ENCODE data around the gene ELMOD3. TPM values are rescaled to one million over a fixed set of nuclear protein-coding genes. Genes with fewer than 3 reads are reported as not detected.

Gene ELMOD3
- total and polyA plus RNA-seq, 9 of the 15 experiments (the other 6 are each of a cell fraction or from before 2014, with no cell fraction given), result 2.7 to 18.7 (median 11.6) TPM

DNA sequence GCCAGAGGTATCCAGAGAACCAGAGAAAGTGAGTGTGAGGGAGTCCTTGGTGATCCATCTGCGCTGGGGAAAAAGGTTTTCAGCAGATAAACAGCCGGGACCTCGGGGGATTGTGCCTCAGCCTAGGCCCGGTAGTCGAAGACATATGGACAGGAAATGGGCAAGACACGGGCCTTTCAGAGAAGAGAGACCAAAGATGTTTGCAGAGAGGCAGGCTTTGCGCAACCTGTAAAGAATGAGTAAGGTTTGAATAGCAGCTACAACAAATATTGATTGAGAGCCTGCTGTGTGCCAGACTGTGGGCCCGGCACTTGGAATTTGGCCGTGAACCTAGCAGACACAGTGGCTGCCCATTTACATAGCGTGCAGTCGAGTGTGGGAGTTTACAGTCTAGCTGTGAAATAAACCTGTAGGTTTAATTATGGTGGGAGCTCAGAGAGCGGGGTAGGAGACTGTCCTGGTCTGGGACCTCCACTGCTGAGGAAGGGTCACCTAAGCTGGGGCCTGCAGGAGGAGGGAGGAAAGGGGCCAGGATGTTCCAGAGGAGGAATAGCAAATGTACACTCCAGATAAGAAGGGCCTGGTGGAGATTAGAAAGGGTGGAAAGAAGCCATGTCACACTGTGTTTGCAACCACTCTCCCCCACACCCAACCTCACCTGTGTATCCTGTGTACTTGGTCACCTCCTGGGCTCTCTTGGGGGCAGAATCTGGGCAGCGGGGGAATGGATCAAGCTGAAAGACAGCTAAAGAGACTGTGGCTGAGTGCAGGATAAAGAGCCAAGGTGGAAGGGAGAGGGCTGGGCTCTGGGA lies 66.9 kb downstream of the ELMOD3 start (continued):
- TF ChIP-seq, protein P1, sequence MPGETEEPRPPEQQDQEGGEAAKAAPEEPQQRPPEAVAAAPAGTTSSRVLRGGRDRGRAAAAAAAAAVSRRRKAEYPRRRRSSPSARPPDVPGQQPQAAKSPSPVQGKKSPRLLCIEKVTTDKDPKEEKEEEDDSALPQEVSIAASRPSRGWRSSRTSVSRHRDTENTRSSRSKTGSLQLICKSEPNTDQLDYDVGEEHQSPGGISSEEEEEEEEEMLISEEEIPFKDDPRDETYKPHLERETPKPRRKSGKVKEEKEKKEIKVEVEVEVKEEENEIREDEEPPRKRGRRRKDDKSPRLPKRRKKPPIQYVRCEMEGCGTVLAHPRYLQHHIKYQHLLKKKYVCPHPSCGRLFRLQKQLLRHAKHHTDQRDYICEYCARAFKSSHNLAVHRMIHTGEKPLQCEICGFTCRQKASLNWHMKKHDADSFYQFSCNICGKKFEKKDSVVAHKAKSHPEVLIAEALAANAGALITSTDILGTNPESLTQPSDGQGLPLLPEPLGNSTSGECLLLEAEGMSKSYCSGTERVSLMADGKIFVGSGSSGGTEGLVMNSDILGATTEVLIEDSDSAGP (CRISPR knock-in tag; IDR thresholded peaks at IDR 0.05), result no peak
- no peak for TF ChIP-seq ZNF24 (IDR thresholded peaks at IDR 0.05)
- TF ChIP-seq, protein P2, sequence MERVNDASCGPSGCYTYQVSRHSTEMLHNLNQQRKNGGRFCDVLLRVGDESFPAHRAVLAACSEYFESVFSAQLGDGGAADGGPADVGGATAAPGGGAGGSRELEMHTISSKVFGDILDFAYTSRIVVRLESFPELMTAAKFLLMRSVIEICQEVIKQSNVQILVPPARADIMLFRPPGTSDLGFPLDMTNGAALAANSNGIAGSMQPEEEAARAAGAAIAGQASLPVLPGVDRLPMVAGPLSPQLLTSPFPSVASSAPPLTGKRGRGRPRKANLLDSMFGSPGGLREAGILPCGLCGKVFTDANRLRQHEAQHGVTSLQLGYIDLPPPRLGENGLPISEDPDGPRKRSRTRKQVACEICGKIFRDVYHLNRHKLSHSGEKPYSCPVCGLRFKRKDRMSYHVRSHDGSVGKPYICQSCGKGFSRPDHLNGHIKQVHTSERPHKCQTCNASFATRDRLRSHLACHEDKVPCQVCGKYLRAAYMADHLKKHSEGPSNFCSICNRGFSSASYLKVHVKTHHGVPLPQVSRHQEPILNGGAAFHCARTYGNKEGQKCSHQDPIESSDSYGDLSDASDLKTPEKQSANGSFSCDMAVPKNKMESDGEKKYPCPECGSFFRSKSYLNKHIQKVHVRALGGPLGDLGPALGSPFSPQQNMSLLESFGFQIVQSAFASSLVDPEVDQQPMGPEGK (CRISPR knock-in tag; IDR thresholded peaks at IDR 0.05; ENCODE audit: borderline replicate concordance), result no peak
- peak; percentile 47 for TF ChIP-seq HMGN3 (IDR thresholded peaks at IDR 0.05; ENCODE audit: borderline replicate concordance, extremely low read depth, insufficient read length, low read depth, low read length)
- peak; percentile 67 for TF ChIP-seq MTA2 (IDR thresholded peaks at IDR 0.05; ENCODE audit: low read depth)
- no peak for TF ChIP-seq CBFB (CRISPR knock-in tag; IDR thresholded peaks at IDR 0.05)
- no peak for TF ChIP-seq YY1 (IDR thresholded peaks at IDR 0.05; ENCODE audit: borderline replicate concordance in 1 of 3, control insufficient read depth in 1 of 3, extremely low read depth in 1 of 3, insufficient read depth in 3 of 3, insufficient read length in 1 of 3, insufficient replicate concordance in 2 of 3, low read depth in 1 of 3, low read length in 2 of 3)
- TF ChIP-seq ZNF143 (CRISPR knock-in tag; IDR thresholded peaks at IDR 0.05), result no peak
- TF ChIP-seq ARID1B (IDR thresholded peaks at IDR 0.05), result peak; percentile 93
- peak; percentile 91 for TF ChIP-seq ZNF12 (CRISPR knock-in tag; IDR thresholded peaks at IDR 0.05)
- no peak for TF ChIP-seq ZNF263 (CRISPR knock-in tag; IDR thresholded peaks at IDR 0.05; ENCODE audit: borderline replicate concordance)
- TF ChIP-seq ETV1 (tag; conservative IDR thresholded peaks at IDR 0.05; ENCODE audit: low read depth), result no peak
- peak; percentile 64 for TF ChIP-seq TEAD4 (IDR thresholded peaks at IDR 0.05; ENCODE audit: low read length)
- no peak for TF ChIP-seq TEAD4 (CRISPR knock-in tag; IDR thresholded peaks at IDR 0.05; ENCODE audit: borderline replicate concordance)
- no peak for TF ChIP-seq CBX1 (IDR thresholded peaks at IDR 0.05; ENCODE audit: low read depth)
- 0 out of 4 replicates have a peak, but pooled peaks of 1 of the 2 experiments have one; percentile 52 for TF ChIP-seq ARNT (IDR thresholded peaks at IDR 0.05)
- TF ChIP-seq ZEB2 (IDR thresholded peaks at IDR 0.05), result peak; percentile 85; the same call in 1 of the 2 replicates
- TF ChIP-seq ZNF75A (CRISPR knock-in tag; IDR thresholded peaks at IDR 0.05), result no peak
- TF ChIP-seq, protein P3, sequence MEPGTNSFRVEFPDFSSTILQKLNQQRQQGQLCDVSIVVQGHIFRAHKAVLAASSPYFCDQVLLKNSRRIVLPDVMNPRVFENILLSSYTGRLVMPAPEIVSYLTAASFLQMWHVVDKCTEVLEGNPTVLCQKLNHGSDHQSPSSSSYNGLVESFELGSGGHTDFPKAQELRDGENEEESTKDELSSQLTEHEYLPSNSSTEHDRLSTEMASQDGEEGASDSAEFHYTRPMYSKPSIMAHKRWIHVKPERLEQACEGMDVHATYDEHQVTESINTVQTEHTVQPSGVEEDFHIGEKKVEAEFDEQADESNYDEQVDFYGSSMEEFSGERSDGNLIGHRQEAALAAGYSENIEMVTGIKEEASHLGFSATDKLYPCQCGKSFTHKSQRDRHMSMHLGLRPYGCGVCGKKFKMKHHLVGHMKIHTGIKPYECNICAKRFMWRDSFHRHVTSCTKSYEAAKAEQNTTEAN (CRISPR knock-in tag; IDR thresholded peaks at IDR 0.05), result no peak
- no peak for TF ChIP-seq HNRNPUL1 (IDR thresholded peaks at IDR 0.05; ENCODE audit: low read length)
- no peak for TF ChIP-seq ZNF239 (CRISPR knock-in tag; IDR thresholded peaks at IDR 0.05)
- no peak for TF ChIP-seq IFI16 (CRISPR knock-in tag; IDR thresholded peaks at IDR 0.05)
- no peak; the same call in 1 of the 2 replicates for TF ChIP-seq NR4A1 (CRISPR knock-in tag; IDR thresholded peaks at IDR 0.05)
- TF ChIP-seq NR4A1 (tag; IDR thresholded peaks at IDR 0.05), result 0 out of 2 replicates have a peak, but pooled peaks have one; percentile 35
- peak; percentile 66 for TF ChIP-seq ZNF134 (CRISPR knock-in tag; conservative IDR thresholded peaks at IDR 0.05)

Data from K562 (cell line).